Thyroid gland (tissue), 4 donors: ENCODE measurements around the gene PMFBP1. TPM values are rescaled to one million over a fixed set of nuclear protein-coding genes. Genes with fewer than 3 reads are reported as not detected.

Source experiments
- DNase-seq, 2 donors: peaks; one replicate each; pipeline ENCODE4 v3.0.0-alpha.2; 2019
- H3K27ac ChIP-seq, 3 donors: fragments of 200-600 bp; sonication (generic); 1 replicate in 2 of 3; 2 replicates in 1 of 3; pipeline ENCODE4 v1.5.1; 2016 to 2019; ENCODE audit warnings: mild to moderate bottlenecking in 1 of 3, moderate library complexity in 1 of 3
- H3K27me3 ChIP-seq: fragments of 200-600 bp; sonication (generic); one replicate; pipeline ENCODE4 v1.5.1; 2019
- H3K36me3 ChIP-seq, 2 donors: fragments of 200-600 bp; sonication (generic); one replicate each; pipeline ENCODE4 v1.5.1; 2016 to 2019
- H3K4me1 ChIP-seq, 2 donors: fragments of 200-600 bp; sonication (generic); one replicate each; pipeline ENCODE4 v1.5.1; 2017 to 2019
- H3K4me3 ChIP-seq, 3 donors: fragments of 200-600 bp; sonication (generic); replicated peaks in 1 of 3; 1 replicate in 2 of 3; 2 replicates in 1 of 3; pipeline ENCODE4 v1.5.1; 2016; ENCODE audit warnings: mild to moderate bottlenecking in 1 of 3
- H3K9me3 ChIP-seq: fragments of 200-600 bp; sonication (generic); one replicate; pipeline ENCODE4 v1.5.1; 2017
- CTCF ChIP-seq, 6 experiments: fragments of 200-600 bp in 3 of 6; fragments of 450-650 bp in 3 of 6; sonication (generic) in 3 of 6; IDR thresholded peaks; one replicate each; pipeline ENCODE4 v1.5.1; 2016 to 2019; ENCODE audit warnings: antibody characterized with exemption in 6 of 6, mild to moderate bottlenecking in 2 of 6, inconsistent platforms in 1 of 6, moderate library complexity in 1 of 6
- POLR2A ChIP-seq, 2 donors: fragments of 450-650 bp; IDR thresholded peaks; one replicate each; pipeline ENCODE4 v1.6.1; 2017; ENCODE audit warnings: antibody characterized with exemption in 2 of 2, mild to moderate bottlenecking in 2 of 2, moderate library complexity in 1 of 2
- WGBS, 2 donors: methylation state at CpG; one replicate each; pipeline ENCODE4 v1.1.5; 2017; 5-methylcytosine and 5-hydroxymethylcytosine counted together
- intact Hi-C: fragments of 100-400 bp; cut with DNase I; formaldehyde crosslinking; loops from one replicate; pipeline ENCODE4 v1.15.1; 2023
- total RNA-seq, 4 donors: library from RNA; depleted of rRNA; stranded (reverse); fragments of >200 nt; gene quantifications; one replicate each; pipeline ENCODE4 v1.2.3, GENCODE V29; 2016

The PMFBP1 gene
- total RNA-seq, 4 donors from 2014 or later: 0.54 to 0.88 (median 0.67) TPM; not detected in 1

GRCh38 chr16:72128701-72129100 lies 43.3 kb downstream of the PMFBP1 start:
- Histone ChIP-seq H3K36me3 (no peaks in the 10 kb centered on the region), H3K27me3 (no peaks in the 10 kb centered on the region), H3K27ac (no peak overlapping the region), H3K4me3 (no peak overlapping the region), H3K9me3 (no peaks in the 10 kb centered on the region), H3K4me1 (no peaks in the 10 kb centered on the region)
- DNase-seq: no peak
- intact Hi-C loops: loop anchor here (10.0 kb wide), 1 partner anchor 336 kb away; no protein-coding TSS in a partner anchor
- WGBS, 2 donors: 73 to 77% methylated on average over 9 of the region's 9 CpGs
- TF ChIP-seq POLR2A (IDR thresholded peaks at IDR 0.05) (no peak), CTCF (IDR thresholded peaks at IDR 0.05) (no peak)

DNA sequence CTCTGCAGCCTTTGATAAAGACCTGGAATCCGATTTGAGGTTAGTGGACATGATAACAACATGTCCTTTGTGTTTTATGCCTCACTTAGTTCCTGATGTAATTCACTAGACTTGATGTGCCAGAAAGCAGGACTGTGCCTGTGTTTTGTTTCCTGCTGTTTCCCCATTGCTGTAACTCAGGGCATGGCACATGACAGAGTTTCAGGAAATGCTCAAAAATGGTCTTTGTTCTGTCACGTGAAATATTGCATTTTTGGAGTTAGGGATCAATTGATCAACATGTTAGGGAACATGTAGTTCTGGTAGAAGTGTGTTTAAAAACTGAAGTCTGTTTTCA lies 45.6 kb downstream of the PMFBP1 start:
- H3K4me1 ChIP-seq: no peaks in the 10 kb centered on the region
- no peak overlapping the region for H3K27ac ChIP-seq
- 65 to 70% methylated on average over 2 of the region's 2 CpGs for WGBS, 2 donors
- H3K4me3 ChIP-seq: no peak overlapping the region
- no peaks in the 10 kb centered on the region for H3K9me3 ChIP-seq
- intact Hi-C loops: loop anchor here (10.0 kb wide), 1 partner anchor 338 kb away; no protein-coding TSS in a partner anchor
- no peaks in the 10 kb centered on the region for H3K36me3 ChIP-seq
- no peak for DNase-seq
- H3K27me3 ChIP-seq: no peaks in the 10 kb centered on the region
- no peak for TF ChIP-seq CTCF (IDR thresholded peaks at IDR 0.05)
- TF ChIP-seq POLR2A (IDR thresholded peaks at IDR 0.05): no peak

- Histone ChIP-seq H3K4me3 (no peak overlapping the region), H3K9me3 (no peaks in the 10 kb centered on the region), H3K4me1 (no peaks in the 10 kb centered on the region), H3K36me3 (no peaks in the 10 kb centered on the region), H3K27me3 (no peaks in the 10 kb centered on the region), H3K27ac (no peak overlapping the region)
- intact Hi-C loops: loop anchor here (10.0 kb wide), 1 partner anchor 339 kb away; no protein-coding TSS in a partner anchor
- WGBS, 2 donors: 81 to 82% methylated on average over 9 of the region's 9 CpGs
- TF ChIP-seq CTCF (IDR thresholded peaks at IDR 0.05) (no peak), POLR2A (IDR thresholded peaks at IDR 0.05) (no peak)
- no peak for DNase-seq
These were observed 46.1 kb downstream of the PMFBP1 start for GRCh38 chr16:72125635-72126428.

DNA sequence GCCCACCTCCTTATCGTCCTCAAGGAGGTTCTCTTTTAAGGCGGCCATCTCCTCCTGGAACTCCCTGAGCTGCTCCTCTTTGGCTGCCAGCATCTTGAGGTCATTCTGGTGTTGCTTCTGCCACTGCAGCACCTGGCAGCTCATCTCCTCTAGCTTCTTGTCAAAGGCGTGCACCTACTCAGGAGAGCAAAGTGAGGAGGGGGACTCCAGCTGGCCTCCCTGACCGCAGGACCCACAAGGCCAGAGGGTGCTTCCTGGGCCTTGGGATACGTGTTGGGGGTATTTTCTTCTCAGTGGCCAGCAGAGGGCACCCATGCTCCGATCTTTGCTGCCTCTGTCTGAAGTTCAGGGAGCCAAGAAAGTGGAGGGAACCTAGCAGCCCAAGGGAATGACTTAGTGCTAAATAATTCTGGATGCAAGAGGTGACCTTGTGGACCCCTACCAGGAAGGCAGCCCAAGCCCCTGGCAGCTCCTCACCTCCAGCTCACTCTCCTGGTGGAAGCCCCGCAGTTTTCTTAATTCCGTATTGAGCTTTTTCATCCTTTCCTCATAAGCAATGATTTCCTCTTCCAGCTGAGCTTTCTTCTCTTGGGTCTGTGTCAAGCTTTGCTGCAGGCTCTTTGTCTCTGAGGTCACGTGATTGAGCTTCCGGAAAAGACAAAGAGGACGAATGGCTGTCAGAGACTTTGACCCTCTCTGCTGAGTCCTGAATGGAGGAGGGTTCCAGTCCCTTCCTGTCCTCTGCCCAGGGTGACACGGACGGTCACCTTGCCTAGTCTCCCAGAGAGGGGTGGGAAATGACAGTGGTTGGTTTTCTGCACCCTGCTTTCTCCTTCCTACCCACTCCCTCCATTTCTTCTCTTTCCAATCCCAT lies 47.0 kb downstream of the PMFBP1 start:
- H3K4me3 ChIP-seq: no peak overlapping the region
- DNase-seq: peak; percentile 58 to 76

More for the DNA sequence above, 47.0 kb downstream of the PMFBP1 start:
- intact Hi-C loops: loop anchor here (10.0 kb wide), 1 partner anchor 340 kb away; no protein-coding TSS in a partner anchor
- 39 to 42% methylated on average over 13 of the region's 13 CpGs for WGBS, 2 donors
- TF ChIP-seq CTCF (IDR thresholded peaks at IDR 0.05) (peak; percentile 32 to 81 (median 68)), POLR2A (IDR thresholded peaks at IDR 0.05) (no peak)
- Histone ChIP-seq H3K4me1 (no peaks in the 10 kb centered on the region), H3K36me3 (no peaks in the 10 kb centered on the region), H3K27ac (no peak overlapping the region), H3K9me3 (no peaks in the 10 kb centered on the region), H3K27me3 (no peaks in the 10 kb centered on the region)
